ENCODE data around the gene SLC35D2.
A peak's percentile ranks its signal among the peaks of the same experiment; 100 is the strongest.

Gene SLC35D2

GRCh38 chr9:96383165-96383942 lies at the start of gene SLC35D2:
Gene SLC35D2 (minus strand): TSS chr9:96383711. CDS start chr9:96383634, 77 bp downstream.
- no peak for DNase-seq

DNA sequence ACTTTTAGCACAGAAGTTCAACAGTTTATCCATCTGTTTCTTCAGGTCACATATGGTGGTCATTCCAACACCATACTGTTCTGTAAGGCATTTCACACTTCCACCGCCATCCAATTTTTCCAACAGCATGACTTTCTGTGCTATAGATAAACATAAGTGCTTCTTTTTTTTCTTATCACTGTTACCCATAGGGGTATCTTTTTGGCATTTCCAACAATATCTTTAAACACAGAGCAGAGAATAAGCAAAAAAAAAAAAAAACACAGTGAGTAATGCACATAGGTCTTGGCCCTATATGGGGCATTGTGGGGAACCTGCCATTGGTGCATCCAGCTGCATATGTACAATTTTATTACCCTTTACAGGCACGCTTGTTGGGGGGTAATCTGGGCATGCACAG lies 46.9 kb upstream of the SLC35D2 start:
- no peak for DNase-seq

- DNase-seq = no peak
These were observed 46.2 kb upstream of the SLC35D2 start for GRCh38 chr9:96429732-96430131.

DNA sequence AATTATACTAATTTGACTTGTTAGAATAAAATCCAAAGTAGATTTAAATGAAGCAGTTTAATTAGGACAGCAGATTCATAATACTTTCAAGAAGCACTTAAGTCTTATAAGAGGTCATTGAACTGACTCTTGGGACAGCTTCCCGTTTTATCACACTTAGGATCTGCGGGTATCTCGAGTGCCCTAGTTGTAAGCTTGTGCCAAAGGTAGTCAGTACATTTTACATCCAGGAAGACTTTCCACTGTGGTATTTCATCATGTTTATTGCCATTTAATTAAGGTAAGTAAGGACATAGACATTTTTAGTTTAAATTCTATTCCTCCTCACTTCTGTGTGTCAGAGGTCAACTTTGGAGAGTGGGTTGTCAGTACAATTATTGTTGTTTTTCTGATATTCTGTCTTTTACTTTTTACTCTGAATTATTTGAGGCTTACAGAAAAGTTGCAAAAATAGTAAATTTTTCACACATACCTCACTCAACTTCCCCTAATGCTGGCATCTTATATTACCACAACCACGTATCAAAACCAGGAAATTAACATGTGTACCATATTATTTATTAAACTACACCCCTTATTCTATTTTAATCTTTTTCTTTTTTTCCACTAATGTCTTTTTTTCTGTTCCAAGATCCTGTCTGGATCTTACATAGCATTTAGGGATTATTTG lies 42.1 kb upstream of the SLC35D2 start:
- DNase-seq = no peak

DNA sequence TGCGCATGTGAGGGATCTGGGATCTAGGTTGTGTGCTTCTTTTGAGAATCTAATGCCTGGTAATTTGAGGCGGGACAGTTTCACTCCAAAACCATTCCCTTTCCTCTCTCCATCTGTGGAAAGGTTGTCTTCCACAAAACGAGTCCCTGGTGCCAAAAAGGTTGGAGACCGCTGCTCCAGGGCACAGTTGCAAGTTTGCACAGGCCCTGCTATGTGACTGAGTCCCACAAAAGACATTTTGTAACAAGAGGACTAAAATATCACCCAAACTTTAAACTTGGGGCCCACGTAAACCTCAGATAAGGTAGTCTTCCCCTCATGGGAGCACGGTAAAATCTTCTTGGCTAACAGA lies 40.5 kb upstream of the SLC35D2 start:
- no peak for DNase-seq

DNA sequence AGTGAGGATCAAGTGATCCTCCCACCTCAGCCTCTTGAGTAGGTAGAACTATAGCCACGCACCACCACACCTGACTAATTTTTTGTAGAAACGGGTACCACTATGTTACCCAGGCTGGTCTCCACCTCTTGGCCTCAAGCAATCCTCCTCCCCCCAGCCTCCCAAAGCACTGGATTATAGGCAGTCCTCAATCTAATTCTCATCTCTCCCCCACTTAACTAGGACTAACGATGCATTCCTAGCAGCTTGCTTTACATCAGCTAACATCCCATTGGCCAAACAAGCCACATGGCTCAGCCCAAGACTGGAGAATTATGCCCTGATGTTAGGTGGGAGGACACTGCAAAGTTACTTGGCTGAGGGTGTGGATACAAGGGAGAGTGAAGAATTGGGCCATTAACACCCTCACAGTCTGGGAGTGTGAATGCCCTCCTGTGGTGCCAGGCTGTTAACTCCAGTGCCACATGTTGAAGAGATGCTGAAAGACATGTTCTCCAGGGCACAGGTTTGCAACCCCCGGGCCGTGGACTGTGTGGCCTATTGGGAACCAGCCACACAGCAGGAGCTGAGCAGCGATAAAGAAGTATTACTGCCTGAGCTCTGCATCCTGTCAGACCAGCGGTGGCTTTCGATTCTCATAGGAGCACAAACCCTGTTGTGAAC lies 39.9 kb upstream of the SLC35D2 start:
- no peak for DNase-seq

DNA sequence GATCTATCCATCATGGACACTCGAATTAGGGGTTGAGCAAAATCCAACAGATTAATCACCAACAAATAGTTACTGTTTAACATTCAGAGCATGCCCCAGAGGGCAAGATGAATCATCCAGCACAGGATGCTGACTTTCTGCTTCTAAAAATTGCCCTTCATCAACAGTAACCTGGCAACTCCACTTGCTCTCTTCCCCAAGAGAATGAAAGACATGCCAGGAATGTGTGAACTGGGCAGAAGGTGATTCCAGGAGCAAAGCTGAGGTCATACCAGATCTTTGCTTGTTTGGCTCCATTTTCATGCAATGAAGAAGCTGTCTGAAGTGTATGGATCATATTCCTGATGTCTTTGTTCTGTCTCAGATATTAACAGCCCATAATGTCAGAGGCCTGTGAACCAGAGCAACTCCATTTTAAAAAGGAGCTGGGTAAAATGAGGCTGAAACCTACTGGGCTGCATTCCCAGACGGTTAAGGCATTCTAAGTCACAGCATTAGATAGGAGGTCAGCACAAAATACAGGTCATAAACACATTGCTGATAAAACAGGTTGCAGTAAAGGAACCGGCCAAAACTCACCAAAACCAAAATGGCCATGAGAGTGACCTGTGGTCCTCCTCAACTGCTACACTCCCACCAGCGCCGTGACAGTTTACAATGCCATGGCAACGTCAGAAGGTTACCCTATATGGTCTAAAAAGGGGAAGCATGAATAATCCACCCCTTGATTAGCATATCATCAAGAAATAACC lies 37.1 kb upstream of the SLC35D2 start:
- DNase-seq = no peak

GRCh38 chr9:96419691-96419969 lies 36.1 kb upstream of the SLC35D2 start:
- DNase-seq = no peak

- peak; percentile 10 for DNase-seq
These were observed 35.6 kb upstream of the SLC35D2 start for GRCh38 chr9:96418920-96419690.

DNA sequence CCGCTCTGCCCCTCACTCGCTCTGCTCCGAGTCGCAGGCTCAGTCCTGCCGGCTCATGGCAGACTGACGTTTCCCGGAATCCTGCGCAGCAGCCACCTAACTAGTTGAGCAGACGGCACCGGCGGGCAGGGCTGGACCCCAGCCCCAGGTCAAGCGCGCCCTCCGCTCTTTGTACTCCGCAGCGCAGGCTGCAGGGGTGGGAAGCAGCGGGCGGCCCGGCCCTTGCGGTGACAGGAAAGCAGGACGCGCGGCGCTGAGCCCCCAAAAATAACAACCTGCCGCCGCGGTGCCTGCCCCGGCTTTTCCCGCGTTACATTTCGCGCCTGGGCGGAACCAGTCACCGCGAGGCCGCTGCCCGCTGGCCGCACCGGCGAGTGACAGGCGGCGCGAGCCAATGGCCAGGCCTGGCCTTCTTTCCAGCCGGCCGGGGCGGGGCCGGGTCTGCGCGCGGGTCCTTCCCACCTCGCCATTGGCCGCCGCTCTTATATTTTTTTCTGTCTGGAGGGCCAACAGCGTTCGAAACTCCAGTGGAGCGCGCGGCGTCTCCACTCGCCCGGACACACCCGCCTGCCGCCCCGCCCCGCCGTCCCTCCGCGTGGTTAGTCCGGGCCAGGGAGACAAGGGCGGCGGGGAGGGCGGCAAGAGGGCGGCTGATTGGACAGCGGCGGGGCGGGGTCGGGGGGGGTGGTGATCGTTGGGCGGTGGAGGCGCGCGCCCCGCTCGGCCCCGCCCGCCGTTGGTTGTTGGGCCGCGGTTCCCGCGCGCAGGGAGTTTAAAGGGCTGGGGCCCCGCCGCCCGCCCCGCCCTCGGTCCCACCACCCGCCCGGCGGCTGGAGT lies 34.8 kb upstream of the SLC35D2 start, which contains the start of gene ZNF367:
Gene ZNF367 (minus strand): TSS at position 288 of the 837 bp plus-strand sequence. CDS start 338 bp downstream, outside the sequence.
- DNase-seq = peak; percentile 88

- no peak for DNase-seq
These were observed 34.2 kb upstream of the SLC35D2 start for GRCh38 chr9:96417661-96418082.

GRCh38 chr9:96417051-96417586 lies 33.6 kb upstream of the SLC35D2 start:
- peak; percentile 66 for DNase-seq

GRCh38 chr9:96413302-96414221 lies 30.1 kb upstream of the SLC35D2 start:
- DNase-seq = peak; percentile 10

GRCh38 chr9:96412174-96412913 lies 28.8 kb upstream of the SLC35D2 start:
- no peak for DNase-seq

- DNase-seq = no peak
These were observed 27.8 kb upstream of the SLC35D2 start for GRCh38 chr9:96411129-96411838.

DNA sequence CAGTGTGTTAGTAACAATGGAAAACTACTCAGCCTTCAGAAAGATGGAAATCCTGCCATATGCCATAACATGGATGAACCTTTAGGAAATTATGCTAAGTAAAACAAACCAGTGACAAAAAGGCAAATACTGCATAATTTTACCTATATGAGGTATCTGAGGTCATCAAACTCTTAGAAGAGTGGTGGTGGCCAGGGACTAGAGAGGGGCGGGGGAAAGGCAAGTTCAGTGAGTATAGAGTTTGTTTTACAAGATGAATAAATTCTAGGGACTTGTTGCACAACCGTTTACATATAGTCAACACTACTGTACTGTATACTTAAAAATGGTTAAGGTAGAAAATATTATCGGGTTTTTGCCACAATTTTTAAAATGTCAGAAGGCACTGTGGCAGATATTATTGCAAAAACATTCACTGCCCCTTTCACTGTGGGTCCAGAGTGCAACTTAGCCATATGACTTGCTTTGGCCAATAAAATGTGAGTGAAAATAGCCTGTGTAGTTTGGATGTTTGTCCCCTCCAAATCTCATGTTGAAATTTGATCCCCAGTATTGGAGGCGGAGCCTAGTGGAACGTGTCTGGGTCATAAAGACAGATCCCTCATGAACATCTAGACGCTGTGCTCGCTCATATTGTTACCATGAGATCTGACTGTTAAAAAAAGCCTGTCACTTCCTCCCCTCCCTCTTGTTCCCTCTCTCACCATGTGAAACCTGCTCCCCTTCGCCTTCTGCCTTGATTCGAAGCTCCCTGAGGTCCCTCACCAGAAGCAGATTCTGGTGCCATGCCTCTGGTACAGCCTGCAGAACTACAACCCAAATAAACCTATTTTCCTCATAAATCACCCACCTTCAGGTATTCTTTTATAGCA lies 25.1 kb upstream of the SLC35D2 start:
- no peak for DNase-seq

- no peak for DNase-seq
These were observed 16.8 kb upstream of the SLC35D2 start for GRCh38 chr9:96400132-96400910.

Measured in NCI-H2107 (cell line).